Cardiac fibroblast (primary cell): ENCODE results near the gene DUSP10.

Experiments used
- DNase-seq, 2 donors: peaks; one replicate each; pipeline versions ENCODE4 v3.0.0 to v3.0.0-alpha.2; 2010; ENCODE audit warnings: low read depth in 2 of 2
- H3K4me3 ChIP-seq, 2 donors: replicated peaks in 1 of 2; 1 replicate in 1 of 2; 2 replicates in 1 of 2; pipeline ENCODE4 v1.5.1; 2011; ENCODE audit warnings: low read depth in 2 of 2, low read length in 2 of 2, mild to moderate bottlenecking in 2 of 2, moderate library complexity in 1 of 2
- TF ChIP-seq, protein P1 (sequence below): IDR thresholded peaks from one replicate; pipeline ENCODE4 v1.5.1; 2011; ENCODE audit warnings: low read depth, mild to moderate bottlenecking, low read length, inconsistent platforms

The DUSP10 gene

DNA sequence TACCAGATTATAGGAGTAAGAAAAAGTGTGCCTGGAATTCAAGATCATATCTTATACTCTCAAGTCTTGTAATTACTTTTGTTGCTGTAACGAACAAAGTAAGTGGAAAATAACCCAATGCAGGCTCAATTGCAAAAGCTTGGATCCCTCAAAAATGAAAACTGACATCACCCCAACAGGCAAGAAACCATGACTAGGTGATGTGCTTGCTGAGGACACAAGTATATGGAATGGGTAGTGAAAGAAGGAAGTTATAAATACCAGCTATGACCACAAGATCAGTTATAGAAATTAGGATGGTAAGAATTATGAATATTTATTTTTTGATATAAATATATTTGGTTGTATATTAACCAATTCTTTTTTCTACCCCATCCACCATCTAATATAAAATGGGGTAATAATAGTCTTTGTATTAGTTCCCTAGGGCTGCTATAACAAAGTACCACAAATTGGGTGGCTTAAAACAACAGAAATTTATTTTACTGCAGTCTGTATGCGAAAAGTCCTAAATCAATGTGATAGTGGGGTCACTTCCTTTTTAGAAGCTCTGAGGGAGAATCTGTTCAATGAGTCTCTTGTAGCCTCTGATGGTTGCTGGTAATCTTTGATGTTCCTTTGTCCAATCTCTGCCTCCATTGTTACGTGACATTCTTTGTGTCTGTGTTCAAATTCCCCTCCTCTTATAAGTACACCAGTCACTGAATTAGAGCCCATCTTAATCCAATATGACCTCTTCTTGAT lies 45.0 kb downstream of the DUSP10 start:
- no peak for DNase-seq
- TF ChIP-seq, protein P1, sequence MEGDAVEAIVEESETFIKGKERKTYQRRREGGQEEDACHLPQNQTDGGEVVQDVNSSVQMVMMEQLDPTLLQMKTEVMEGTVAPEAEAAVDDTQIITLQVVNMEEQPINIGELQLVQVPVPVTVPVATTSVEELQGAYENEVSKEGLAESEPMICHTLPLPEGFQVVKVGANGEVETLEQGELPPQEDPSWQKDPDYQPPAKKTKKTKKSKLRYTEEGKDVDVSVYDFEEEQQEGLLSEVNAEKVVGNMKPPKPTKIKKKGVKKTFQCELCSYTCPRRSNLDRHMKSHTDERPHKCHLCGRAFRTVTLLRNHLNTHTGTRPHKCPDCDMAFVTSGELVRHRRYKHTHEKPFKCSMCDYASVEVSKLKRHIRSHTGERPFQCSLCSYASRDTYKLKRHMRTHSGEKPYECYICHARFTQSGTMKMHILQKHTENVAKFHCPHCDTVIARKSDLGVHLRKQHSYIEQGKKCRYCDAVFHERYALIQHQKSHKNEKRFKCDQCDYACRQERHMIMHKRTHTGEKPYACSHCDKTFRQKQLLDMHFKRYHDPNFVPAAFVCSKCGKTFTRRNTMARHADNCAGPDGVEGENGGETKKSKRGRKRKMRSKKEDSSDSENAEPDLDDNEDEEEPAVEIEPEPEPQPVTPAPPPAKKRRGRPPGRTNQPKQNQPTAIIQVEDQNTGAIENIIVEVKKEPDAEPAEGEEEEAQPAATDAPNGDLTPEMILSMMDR = no peak
- no peak overlapping the region for H3K4me3 ChIP-seq

DNA sequence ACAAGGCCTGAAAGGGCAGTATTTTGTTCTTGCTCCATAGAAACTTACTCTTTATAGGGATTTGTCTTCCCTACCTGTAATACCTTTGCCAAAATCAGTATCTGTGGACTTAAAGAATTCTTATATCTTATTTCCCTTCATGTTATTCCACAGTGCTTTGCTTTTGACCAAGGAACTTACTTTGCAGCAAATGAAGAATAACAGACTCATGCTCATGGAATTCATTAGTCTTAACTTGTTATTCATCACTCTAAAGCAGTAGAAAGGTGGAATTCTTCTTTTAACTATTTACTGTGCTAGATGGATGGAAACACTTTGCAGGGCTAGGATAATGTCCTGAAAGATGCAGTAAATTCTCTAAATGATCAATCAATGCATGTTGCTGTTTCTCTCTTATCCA lies 45.9 kb downstream of the DUSP10 start:
- H3K4me3 ChIP-seq = no peak overlapping the region
- DNase-seq = no peak
- TF ChIP-seq, protein P1 = no peak

DNA sequence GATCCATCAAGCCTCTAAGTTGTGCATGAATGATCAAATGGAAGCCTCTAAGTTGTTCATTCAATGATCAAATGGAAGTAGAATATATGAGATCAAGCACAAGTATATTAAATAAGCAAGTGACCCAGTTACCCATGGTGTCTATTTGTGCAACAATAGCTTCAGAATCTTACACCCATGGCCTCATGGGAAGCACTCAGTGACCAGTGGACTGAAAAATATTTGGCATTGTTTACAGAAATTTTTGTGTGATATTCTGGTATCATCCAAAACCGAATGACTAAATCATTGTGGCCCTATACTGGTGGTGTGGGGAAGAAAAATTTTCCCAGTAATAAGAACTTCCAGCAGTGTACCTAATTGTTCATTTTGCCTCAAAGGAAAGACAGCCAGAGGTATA lies 46.6 kb downstream of the DUSP10 start:
- TF ChIP-seq, protein P1 = no peak
- H3K4me3 ChIP-seq = no peak overlapping the region
- no peak for DNase-seq

DNA sequence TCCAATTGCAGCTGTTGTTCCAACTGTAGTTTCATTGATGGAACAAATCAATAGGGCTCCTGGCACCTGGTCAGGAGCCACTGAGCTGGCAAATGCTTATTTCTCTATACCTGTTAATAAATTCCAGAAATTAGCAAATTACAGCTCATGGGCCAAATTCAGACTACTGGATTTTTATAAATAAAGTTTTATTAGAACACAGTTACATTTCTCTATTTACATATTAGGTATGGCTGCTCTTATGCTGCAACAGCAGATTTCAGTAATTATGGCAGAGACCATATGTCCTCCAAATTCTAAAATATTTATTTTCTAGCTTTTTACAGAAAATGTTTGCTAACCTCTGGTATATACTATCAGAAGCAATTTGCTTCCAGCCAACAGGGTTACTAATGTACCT lies 47.8 kb downstream of the DUSP10 start:
- H3K4me3 ChIP-seq = no peak overlapping the region
- TF ChIP-seq, protein P1 = no peak
- no peak for DNase-seq

DNA sequence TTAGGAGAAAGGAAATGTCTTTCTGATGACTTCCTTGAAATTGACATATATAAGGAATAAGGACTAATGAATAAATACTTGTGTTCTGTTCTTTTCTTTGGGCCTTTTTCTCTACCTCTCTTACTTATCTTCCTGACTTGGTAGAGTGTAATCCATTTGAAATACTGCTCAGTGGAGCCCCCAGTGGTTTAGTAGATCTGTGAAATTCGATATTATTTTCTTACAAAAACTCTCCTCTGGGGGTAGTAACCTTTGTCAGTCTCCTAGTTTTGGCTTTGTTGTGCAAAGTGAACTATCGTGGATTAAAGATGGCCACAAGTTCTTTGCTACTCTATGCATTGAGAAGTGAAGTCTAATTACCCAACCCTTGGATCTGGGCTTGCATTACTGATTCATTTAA lies 48.8 kb downstream of the DUSP10 start:
- H3K4me3 ChIP-seq = no peak overlapping the region
- TF ChIP-seq, protein P1 = no peak
- no peak for DNase-seq

DNA sequence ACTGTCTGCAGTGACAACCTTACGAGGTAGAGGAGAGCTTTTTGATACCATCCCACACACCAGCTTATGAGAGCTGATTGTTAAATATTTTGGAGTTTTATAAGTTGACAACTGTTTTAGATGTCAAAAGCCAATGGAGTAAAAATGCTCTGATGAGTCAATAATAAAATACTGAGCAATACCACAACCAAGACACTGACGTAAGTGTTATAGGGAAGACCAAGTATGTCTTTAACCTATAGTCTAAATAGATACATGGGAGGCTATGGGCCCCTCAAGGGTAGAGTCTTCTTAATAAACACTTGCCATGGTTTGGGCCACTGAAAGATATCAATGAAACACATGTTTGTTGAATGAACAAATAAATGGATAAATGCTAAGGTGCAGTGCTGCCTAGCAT lies 49.2 kb downstream of the DUSP10 start:
- DNase-seq = no peak
- TF ChIP-seq, protein P1 = no peak
- no peak overlapping the region for H3K4me3 ChIP-seq

DNA sequence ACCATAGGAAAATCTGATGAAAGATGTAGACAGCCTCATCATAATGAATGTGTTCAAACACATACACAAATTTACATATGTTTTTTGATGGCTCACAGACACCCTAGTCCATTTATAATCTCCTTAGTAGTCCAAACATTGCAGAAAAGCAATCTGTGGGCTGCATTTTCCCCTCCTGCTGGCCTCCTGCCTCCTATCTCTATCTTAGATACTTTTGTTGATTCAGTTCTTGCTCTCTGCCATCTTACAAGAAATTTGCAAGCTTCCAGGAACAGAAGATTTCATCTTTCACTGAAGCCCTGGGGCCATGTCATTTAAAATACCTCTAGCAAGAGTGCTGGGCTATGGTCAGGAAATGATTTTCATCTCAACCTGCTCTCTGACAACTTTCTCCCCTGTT lies 50.6 kb downstream of the DUSP10 start:
- no peak for DNase-seq
- H3K4me3 ChIP-seq = no peak overlapping the region
- TF ChIP-seq, protein P1 = no peak
